Inferior parietal cortex (tissue), 1 donor: ENCODE measurements around the gene TNS4.

Source experiments
- DNase-seq: peaks from one replicate; pipeline ENCODE4 v3.0.0-alpha.2; 2016; ENCODE audit errors: extremely low spot score

Gene TNS4

DNA sequence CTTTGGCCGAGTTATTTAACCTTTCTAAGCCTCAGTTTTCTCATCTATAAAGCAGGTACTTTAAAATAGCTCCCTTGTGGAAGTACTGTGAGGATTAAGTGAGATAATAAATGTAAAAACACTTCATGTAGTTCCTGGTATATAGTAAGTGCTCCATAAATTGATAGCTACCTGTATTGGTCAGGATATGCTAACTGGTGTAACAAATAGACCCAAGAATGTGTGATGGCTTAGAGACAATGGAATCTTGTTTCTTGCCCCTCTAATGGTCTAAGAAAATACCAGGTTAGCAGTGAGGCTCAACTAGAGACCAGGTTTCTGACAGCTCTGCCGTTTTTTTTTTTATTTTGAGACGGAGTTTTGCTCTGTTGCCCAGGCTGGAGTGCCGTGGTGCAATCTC lies 34.0 kb upstream of the TNS4 start:
- no peak for DNase-seq

DNA sequence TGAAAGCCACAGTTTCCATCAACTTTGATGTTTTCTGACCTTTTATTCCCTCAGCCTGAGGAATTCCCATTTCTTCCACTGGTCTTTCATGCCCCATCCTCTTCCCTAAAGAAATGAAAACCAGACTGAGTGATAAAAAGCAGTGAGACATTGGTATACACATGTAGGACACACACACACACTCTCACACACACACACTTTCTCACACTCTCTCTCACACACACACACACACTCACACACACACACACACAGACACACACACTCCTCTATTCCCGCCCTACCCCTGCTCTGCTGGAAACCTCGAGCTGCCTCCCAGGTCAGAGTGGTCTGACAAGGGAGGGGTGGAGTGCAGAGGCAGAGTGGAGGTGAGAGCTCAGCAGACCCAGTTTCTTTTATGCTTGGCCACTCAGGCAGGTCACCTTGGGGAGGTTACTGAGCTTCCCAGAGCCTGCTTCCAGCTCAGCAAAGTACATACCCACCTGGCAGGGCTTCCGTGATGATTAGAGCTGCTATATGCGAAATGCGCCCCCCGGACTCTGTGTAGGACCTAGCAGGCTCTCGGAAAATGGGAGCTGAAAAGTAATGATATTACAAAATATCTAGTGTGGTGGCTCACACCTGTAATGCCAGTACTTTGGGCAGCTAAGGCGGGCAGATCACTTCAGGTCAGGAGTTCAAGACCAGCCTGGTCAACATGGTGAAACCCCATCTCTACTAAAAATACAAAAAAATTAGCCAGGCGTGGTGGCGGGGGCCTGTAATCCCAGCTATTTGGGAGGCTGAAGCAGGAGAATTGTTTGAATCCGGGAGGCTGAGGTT lies 33.2 kb upstream of the TNS4 start:
- no peak for DNase-seq

DNA sequence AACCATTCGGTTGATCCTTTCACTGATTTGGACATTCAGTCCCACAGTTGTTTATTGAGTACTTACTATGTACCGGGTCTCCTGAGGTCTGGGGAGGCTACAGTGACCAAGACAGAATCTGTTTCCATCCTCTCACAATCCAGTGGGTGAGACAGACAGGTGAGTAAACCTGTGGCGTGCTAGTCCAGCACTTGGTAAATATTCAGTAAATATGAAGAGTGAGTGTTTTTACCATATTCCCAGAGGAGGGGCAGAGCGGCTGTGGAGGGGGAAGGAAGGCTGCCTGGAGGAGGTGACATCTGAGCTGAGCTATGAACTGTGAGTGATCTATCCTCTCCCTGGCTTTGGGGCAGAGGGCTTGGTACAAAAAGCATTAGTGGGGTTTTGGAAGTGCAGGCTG lies 32.5 kb upstream of the TNS4 start:
- no peak for DNase-seq

DNA sequence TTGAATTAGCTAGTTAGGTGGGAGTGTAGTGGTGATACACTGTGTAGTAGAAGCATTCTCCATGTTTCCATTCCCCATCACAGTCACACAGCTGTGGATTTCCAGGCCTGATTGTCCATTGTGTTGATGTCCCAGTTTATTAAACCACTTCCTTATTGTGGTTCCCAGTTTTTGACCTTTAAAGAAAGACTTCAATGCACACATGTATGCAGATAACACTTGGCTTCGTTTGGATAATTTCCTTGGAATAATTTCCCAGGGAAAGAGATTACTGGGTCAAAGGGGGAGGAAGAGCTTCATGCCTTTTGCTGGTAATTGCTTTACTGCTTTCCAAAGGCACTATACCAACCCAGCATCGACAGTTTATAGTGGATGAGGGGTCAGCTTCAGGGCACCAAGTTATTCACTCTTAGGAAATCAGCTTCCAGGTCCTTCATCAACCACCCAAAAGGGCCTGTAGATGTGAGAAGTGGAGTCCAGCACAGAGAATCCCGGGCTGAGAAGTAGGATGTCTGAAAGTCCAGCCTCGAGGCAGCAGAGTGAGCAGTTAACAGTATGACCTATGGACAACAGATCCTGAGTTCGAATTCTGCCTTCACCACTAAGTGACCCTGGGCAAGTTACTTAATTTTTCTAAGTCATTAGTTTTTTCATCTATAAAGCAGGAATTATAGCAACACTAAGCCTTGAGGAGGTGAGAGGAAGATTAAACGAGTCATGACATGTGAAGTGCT lies 31.3 kb upstream of the TNS4 start:
- DNase-seq = no peak

DNA sequence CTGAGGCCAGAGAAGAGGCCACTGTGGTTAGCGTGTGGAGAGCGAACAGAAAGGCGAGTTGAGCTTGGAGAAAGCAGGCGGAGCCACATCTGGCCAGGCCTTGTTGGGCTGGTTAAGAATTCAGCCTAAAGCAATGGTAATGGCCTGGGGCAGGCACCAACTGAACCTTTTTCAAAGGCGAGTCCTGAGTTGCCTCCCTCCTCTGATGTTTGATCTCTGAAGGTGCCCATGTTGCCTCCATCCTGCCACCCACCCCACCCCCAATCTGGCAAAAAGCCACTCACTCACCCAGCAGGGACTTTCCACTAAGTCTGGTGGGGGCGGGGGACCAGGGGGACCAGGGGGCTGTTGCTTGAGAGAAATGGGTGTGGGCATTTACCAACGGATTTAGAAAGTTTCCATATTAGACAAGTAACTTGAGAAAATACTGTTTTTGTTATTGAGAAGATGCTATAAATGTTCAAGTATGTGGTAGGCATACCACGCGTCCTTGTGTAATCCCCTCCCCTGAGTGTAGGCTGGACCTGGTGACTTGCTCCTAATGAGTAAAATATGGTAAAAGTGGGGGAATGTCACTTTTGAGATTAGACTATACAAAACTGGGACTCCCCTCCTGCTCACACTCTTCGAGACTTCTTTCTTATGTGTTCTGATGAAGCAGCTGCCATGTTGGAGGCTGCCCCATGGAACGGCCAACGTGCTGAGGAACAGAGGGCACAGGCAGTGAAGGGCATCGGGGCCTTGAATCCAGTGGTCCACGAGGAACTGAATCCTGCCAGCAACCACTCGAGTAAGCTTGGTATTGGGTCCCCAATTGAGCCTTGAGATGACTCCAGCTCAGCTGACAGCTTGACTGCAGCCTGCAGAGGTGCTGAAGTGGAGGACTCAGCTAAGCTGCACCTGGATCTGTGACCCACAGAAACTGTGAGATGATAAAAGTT lies 29.9 kb upstream of the TNS4 start:
- DNase-seq = no peak

DNA sequence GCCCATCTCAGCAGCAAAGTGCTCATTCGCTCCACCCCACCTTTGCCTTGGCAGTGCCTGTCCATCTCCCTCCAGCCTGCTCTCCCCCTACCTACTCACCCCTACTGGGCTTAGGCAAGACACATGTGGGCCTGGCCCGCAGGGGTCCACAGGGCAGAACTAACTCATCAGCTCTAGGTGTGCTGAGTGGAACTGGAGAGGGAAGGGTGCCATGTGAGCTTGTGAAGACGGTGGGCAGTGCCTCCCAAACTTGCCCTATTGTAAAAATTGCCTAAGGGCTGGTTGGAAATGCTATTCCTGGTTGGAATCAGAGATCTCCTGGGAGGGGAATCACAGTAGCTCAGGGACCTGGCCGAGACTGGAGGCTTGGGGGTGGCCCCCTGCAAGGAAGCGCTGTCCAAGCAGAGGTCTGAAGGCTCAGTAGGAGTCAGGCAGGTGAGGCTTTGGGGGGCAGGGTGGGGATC lies 29.1 kb upstream of the TNS4 start:
- no peak for DNase-seq

DNA sequence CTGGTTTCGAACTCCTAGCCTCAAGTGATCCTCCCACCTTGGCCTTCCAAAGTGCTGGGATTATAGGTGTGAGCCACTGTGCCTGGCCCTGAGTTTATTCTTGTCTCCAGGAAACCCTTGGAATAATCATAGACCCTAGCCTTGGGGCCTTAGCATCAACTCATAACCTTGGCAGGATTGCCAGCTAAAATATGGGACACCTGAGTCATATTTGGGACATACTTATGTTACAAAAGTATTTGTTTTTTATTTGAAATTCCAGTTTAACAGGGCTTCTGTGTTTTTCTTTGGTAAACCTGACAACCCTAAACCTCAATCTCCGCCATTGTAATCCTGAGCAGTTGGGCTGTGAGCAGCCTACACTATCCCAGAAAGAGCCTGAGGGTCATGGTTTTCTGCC lies 28.6 kb upstream of the TNS4 start:
- no peak for DNase-seq

DNA sequence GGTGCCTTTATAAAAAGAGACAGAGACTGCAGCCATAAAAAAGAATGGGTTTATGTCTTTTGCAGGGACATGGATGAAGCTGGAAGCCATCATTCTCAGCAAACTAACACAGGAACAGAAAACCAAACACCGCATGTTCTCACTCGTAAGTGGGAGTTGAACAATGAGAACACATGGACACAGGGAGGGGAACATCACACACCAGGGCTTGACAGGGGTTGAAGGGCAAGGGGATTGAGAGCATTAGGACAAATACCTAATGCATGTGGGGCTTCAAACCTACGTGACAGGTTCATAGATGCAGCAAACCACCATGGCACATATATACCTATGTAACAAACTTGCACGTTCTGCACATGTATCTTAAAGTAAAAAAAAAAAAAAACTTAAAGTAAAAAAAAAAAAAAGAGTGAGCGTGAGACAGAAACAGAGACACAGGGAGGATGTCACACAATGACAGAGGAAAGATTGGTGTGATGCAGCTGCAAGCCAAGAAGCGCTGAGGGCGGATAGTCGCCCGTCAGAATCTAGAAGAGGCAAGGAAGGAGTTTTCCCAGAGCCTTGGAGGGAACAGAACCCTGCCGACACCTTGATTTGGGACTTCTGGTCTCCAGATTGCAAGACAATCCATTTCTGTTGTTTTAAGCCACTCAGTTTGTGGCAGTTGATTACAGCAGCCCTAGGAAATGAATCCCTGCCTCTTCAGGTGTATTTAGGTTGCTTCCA lies 27.4 kb upstream of the TNS4 start:
- DNase-seq = no peak

DNA sequence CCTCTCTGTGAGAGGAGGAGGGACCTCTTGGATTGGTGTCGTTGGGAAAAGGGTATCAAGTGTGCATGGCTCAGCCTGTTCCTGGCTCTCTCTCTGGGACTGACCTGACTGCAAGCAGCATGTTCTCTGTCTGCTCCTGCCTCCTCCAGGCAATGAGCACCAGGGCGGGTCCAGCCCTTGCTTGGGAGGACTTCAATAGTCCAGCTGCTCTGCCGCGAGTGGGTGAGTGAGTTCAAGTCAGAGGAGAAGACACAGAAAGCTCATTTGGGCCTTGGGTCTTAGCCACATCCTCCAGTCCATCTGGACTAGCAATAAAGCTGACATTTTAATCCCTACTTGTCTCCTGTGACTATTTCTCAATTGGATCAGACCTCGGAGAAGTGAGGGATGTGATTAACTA lies 25.2 kb upstream of the TNS4 start:
- DNase-seq = no peak

DNA sequence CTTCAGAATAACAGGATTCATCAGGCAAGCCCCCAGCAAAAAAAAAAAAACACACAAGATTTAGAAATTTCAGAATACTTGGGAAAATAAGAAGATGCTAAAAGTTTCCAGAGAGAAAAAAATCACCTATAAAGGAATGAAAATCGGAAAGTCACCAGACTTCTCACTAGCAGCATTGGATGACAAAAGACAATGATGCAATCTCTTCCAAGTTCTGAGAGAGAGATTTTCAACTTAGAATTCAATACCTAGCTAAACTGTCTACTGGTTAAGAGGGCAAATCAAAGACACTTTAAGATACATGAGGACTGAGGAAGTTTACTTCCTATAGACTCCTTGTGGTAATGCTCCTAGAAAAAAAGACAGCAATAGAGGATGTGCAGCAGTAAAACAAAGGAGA lies 23.9 kb upstream of the TNS4 start:
- DNase-seq = no peak

DNA sequence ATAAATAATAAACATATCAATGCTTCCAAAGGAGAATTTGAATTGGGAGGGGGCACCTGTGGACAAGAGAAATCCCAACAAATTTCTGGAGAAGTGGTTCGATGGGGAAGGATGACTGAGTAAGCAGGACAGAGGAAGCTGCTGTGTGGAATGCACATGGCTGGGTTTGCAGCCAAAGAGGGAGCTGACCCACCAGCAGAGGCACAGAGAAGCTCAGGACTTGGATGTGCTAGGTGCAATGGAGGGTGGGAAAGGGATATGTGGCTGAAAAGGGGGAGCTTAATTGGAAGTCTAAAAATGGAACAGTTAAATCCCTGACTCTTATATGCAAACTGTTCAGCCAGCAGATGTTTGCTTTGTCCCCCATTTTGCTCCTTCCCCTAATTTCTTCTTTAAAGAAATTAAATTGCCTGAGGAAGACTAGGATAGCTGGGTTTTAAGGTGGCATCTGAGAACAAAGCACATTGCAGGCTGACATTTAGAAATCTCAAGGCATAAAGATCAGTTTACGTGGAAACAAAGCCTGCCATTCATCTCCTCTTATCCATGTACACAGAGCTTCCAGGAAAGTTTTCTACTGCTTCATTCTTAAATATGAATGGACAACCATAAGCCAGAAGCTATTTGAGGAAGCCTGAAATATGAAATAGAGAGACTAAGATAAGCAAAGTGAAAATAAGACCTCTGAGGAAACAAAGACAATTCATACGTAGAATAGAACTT lies 23.0 kb upstream of the TNS4 start:
- DNase-seq = no peak

DNA sequence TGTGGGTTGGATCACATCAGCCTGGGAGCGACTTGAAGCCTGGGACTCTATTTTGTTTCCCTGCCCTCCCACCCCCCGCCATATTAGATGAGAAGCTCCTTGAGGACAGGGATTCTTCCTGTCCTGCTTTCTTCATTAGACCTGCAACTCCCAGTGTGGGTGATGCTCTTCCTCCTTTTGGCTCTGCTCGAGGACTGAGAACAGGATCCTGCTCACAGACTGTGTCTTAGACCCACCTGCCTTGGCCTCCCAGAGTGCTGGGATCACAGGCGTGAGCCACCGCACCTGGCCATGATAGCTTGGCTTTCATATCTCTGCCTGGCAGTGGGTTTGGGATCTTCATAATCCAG lies 21.5 kb upstream of the TNS4 start:
- no peak for DNase-seq

DNA sequence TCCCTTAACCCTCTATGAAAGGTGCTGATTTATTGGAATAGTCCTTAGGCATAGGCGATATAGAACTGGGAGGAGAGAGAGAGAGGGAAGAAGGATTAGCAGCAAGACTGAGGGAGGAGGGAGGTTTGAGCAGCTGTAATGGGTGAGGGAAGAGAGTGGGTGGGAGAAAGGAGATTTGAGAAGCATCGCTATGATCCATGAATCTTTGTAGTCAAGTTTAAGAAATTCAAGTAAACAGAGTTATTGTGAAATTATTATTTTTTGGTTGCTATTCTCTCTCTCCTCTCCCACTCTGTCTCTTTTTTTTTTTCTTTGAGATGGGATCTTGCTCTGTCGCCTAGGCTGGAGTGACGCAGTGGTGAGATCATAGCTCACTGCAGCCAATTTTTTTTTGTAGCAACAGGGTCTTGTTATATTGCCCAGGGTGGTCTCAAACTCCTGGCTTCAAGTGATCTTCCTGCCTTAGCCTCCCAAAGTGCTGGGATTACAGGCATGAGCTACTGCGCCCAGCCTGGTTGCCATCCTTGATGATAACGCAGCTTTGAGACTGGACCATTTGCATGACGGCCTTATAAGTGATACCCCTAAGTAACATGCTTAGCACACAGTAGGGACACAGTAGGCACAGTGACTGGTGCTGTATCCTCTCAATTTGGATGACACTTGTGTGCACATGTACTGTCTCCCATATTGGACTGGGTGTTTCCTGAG lies 21.0 kb upstream of the TNS4 start:
- no peak for DNase-seq

DNA sequence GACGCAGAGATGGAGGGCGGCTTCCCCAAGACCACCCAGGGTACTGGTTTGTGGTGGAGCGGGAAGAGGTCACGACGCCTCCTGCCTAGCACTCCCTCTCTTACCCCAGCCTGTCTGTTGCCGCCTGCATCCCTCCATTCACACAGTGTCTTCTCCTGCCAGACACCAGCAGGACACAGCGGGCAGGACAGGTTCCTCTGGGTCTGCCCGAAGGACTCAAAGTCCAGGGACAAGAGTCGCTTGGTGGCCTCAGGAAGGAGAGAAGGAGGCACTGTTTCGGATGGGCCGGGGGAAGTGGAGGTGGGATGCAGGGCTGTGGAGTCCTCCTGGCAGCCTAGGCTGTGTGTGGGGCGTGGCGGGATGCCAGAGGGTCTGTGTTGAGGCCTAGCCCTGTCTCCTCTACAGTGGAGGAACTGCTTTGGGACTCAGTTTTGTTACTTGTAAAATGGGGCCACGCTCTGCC lies 19.6 kb upstream of the TNS4 start:
- no peak for DNase-seq

DNA sequence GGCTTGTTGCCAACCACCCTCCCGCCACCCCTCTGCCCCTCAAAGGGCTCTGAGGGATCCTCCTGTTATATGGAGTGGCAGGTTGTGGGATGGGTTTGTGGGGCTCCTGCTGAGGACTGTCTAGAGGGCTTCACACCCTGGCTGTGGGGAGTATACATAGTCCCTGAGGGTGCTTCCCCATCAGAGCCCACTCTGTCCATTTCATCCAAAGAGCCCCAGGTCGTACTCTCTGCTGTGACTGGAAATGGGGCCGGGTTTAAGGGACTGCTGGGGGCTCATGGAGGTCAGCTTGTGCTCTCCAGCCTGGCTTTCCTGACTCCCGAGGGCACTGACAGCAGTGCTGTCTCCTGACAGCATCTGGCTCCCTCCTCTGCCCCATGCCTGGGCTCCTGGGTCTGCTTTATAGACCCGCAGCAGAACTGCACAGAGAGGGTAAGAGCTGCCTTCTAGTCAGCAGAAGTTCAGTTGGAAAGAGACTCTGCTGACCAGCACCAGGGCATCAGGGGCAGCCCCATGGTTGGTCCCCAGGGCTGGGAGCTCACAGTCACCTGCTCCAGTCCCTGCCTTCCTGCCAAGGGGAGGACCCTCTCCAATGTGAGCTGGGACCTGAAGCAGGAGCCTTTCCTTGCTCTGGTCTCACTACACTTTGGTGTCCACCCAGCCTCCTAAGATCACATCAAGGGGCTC lies 17.8 kb upstream of the TNS4 start:
- no peak for DNase-seq

DNA sequence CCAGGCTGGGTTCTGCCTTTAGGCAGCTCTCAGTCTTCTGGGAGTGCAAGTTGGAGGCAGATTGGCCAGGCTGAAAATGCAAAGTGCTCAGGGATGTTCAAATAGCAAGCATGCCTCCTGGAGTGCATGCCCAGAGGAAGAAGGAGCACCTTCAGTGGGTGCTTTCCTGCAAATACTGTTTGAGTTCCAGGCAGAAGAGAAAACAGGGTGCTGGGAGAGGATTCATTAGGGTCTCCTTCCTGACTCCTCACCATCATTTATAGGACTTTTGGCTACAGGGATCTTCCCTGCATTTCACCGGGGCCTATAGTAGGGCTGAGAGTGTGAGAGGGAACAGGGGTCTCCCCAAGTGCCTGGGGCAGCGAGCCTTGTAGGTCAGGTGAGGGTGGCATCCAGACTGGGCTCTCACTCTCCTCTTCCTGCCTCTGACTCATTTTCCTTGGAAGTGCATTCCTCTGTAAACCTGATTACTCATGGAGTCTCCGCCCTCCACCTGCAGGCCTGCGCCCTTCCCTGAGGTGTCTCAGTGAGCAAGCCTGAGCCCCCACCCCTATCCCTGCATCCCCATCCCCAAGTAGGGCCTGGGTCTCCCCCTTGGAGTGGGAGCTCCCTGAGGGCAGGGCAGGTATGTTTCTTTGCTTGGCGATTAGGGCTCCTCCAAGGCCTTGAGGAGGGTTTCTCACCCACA lies 17.1 kb upstream of the TNS4 start:
- DNase-seq = no peak

DNA sequence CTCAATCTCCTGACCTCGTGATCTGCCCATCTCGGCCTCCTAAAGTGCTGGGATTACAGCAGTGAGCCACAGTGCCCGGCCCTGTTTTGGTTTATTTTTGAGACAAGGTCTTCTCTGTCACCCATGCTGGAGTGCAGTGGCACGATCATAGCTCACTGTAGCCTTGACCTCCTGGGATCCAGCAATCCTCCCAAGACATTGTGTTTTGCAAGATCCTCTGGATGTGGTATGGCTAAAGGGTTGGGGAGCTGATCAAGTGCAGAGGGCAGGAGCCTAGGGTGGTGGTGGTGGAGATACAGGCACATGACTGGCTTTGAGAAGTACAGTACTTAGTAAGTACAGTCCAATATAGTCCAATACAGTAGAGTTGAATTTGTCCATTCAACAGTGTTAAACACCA lies 16.6 kb upstream of the TNS4 start:
- no peak for DNase-seq

DNA sequence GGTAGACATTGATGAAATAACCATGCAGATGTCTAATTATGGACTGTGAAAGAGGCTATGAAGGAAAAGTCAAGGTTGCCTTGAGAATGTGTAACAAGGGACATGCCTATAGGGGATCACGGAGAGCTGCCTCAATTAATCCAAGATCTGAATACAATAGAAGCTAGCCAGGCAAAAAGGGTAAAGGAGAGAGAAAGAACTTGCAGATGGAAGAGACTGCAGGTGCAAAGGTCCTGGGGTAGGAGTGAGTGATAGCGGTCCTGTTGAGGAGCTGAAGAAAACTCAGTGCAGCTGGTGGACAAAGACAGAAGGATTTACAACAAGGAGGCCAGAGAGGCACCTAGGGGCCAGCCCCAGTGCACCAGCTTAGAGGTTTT lies 15.9 kb upstream of the TNS4 start:
- no peak for DNase-seq
